Skeletal muscle cell (primary cell): ENCODE data around the gene SLC35D1.
"Not testable (repeated sequence)": the region's sequence is repeated elsewhere in the genome, so short reads cannot be mapped to it uniquely, and the experiment has no call there.

Source experiments
- DNase-seq: peaks from one replicate; pipeline ENCODE4 v3.0.0-alpha.2; 2010; ENCODE audit warnings: low read depth
- H3K4me3 ChIP-seq: 2 replicates; pipeline ENCODE4 v1.5.1; 2011; ENCODE audit warnings: low read depth, mild to moderate bottlenecking, control low read depth, low read length, moderate library complexity

SLC35D1 gene

DNA sequence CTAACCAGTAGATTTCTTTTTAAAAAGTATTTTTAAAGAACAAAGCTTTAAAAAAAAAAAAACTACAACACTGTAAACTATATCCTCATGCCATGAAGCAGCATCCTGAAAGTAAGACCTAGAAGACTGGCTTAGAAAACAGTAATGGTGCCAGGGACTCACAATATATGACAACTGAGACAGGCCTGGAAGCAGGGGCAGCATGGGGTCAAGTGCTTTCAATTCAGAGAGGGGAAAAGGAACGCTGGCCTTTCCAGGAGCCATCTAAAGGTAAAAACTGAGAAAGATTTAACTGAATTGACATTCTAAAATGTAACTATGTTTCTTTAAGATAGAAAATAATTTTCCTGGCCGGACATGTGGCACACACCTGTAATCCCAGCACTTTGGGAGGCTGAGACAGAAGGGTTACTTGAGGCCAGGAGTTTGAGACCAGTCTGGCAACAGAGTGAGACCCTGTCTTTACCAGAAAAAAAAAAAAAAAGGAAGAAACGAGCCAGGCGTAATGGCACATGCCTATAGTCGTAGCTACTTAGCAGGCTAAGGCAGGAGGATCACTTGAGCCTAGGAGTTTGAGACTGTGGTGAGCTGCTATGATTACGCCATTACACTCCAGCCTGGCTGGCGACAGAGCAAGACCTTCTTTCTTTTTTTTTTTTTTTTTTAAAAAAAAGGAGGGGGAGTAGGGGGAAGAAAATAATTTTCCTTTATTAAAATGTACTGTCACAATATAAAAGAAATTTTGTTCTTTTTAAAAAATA, 54.1 kb downstream of the SLC35D1 start:
- no peak overlapping the region for H3K4me3 ChIP-seq
- DNase-seq, result no peak

DNA sequence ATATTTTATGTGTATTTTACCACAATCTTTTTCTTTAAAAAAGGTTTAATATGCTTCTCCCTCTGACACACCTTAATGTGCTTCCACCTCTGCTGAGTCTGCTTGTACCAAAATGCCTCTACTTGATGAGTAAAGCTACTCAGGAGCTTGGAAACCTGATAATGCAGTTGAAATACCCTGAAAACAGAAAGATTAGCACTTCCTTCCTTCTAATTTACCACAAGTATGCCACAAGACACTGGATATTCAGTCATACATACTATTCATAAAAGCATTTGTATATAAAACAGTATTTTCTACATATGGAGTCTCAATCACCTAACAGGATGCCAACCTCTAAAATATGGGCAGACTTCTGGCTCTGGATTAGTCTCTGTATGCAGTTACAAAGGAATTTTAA, 55.0 kb downstream of the SLC35D1 start:
- no peak for DNase-seq
- H3K4me3 ChIP-seq, result no peak overlapping the region

DNA sequence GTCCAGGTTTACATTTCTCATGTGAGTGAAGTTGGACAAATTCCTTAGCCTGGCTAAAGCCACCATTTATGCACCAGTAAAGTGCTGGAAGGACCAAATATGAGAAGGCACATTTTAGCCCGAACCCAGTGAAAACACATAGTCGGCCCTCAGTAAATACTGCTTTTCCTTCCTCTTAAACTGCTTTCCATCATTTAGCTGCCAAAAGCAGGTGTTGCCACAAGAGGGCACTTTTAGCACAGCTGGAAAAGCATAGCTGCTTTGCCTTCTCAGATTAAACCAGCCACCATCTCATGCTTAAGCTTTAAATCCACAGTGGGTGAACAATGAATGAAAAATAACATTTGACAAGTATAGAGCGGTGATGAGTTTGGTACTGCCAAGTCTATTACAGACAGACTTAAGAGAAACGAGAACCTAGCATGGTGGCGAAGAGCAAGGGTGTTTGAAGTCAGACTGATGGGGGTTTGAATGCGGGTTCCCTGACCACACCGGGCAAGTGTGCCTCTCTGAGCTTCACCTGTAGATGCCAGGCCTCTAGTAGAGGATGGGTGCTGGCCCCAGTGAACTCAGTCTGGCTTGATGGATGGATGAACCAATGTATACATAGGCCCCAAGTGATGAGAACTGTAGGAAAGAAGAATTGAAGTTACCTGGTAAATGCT, 57.8 kb downstream of the SLC35D1 start:
- peak; percentile 31 for DNase-seq
- H3K4me3 ChIP-seq, result no peak overlapping the region

DNA sequence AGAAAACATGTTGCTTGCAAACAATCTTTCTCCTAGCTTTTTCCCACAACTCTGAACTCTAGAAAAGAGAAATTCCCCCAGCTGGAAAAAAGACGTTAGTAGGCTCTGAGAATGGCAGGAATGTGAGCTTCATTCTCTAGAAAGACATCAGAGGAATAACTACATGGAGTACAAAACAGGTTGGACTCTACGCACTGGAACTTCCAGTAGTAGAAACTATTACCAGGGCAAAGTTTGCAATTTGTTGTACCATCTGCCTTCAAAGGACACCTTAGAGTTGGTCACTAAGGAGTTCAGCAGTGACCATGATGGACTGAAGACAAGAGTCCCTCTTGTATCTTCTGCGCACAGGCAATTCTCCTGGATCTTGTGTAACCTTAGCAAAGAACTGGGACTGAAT, 60.9 kb downstream of the SLC35D1 start:
- DNase-seq, result no peak
- no peak overlapping the region for H3K4me3 ChIP-seq

DNA sequence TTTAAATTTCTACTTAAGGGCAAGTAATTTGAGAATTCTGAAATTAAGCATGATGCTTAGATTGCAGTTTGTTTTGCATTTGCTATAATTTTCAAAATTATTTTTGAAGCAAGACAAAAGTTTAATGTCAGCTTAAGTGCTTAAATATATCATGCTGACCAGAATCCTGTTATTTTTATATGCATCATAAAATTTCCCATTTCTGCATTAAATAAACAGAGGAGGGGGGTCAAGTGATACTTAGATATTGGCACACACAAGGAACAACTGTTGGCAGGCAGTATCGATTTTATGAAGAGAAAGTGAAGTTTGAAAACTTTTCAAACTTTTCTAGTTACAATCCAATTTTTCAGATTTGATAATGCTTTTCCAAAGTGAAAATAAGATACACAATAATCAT, 68.1 kb downstream of the SLC35D1 start:
- DNase-seq, result no peak
- H3K4me3 ChIP-seq, result no peak overlapping the region

DNA sequence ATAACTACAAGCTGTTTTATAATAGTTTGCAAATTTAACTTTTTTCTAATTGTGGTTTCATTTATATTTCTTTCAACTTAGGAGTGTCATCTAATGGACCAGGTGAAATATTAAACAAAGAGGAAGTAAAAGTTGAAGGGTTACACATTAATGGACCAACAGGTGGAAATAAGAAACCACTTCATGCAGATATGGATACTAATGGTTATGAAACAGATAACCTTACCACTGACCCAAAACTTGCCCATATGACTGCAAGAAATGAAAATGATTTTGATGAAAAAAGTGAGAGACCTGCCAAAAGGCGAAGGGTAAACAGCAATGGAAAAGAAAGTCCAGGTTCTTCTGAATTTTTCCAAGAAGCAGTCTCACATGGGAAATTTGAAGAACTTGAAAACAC, 69.5 kb downstream of the SLC35D1 start:
- H3K4me3 ChIP-seq, result no peak overlapping the region
- no peak for DNase-seq

DNA sequence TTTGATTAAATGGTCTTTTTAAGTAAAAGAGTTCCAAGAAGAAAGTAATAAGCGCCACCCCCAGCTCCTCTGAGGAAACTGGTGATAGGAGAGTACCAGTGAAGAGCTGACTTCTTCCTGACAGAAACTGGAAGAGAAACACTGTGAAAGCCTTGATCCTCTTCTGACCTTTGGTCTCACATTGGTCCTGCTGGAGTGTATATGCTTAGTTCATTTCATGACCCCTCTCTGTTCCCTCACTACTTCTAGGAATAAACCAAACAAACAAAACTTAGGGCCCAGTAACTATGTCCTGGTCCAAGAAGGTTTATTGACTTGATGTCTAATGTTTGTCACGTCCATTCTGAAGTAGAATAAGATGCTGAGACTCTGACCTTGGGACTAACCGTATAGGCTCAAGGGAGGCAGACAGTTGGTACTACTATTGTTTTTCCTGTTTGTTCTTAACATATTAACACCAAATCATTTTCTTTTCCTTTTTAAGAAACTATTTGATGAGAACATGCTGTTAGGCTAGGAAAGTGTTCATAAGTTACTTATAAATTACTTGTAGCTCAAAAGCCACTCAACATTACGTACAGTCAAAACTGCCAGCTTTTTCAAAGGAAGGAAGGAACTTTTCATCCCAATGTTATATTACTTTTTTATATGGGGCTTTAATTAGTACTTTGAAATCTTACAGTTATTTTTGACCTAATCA, 71.2 kb downstream of the SLC35D1 start:
- no peak for DNase-seq
- H3K4me3 ChIP-seq, result no peak overlapping the region

DNA sequence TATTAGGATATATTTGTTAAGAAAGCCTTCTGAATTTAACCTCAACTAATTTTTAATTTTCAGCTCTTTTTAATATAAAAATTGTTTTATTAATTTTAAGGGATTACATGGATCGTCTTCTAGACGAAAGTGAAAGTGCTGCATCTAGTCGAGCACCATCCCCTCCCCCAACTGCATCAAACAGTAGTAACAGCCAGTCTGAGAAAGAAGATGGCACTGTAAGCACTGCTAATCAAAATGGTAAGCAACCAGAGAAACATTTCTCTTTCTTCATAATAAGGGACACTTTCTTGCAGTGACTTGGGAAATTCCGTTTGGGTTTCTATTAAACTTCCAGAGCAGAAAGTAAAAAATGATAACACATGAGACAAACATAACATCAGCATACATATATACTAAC, 72.3 kb downstream of the SLC35D1 start:
- H3K4me3 ChIP-seq, result no peak overlapping the region

DNA sequence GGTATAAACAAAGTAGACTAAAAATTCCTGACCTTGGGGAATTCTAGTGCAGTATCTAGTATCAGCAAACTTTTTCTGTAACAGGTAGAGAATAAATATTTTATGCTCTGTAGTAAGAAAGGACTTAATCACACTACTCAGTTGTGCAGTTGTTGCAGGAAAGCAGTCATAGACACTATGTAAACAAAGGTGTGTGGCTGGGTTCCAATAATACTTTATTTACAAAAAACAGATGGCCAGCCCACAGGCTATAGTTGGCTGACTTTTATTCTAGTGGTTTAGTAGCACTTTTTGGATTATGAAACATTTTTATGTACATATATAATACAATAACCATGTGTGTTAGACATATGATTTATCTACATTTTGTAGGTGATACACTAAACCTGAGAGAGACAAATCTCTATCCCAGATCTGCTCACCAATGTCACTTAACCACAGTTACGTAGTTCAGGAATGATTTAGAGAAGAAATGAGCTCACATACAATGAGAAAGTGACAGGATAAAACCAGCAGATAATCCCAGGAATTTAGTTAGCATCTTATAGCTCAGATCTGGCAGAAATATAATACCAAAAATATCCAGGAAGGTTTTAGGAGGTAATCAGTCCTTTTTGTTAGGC, 73.1 kb downstream of the SLC35D1 start:
- no peak overlapping the region for H3K4me3 ChIP-seq
- DNase-seq, result no peak

More for the DNA sequence above, 72.3 kb downstream of the SLC35D1 start:
- no peak for DNase-seq

DNA sequence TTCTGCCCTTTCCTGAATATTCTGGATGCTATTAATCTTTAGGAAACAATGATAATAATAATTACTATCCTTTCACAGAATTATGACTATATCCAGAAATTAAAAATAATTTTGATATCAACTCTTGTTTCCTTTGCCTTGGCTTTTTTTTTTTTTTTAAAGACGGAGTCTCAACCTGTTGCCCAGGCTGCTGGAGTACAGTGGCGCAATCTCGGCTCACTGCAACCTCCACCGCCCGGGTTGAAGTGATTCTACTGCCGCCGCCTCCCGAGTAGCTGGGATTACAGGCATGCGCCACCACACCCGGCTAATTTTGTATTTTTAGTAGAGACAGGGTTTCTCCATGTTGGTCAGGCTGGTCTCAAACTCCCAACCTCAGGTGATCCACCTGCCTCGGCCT, 74.3 kb downstream of the SLC35D1 start:
- H3K4me3 ChIP-seq, DNase-seq: not testable (repeated sequence)

DNA sequence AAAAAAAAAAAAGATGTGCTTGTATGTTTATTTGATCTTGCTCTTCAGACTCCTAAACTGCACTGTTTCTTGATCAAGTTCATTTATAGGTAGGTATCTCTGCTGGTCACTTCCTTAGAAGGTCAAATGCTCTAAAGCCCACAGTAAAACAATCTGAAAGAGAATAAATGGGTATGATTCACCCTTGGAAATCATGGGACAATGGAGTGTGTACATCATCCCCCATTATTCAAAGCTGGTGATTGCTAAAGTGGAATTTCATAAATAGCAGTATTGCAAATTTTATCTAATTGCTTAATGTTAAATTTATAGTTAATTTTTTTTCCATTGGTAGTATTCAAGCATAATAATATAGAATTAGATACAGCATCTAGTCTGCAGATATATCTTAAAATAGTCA, 75.7 kb downstream of the SLC35D1 start:
- H3K4me3 ChIP-seq, result no peak overlapping the region
- no peak for DNase-seq

DNA sequence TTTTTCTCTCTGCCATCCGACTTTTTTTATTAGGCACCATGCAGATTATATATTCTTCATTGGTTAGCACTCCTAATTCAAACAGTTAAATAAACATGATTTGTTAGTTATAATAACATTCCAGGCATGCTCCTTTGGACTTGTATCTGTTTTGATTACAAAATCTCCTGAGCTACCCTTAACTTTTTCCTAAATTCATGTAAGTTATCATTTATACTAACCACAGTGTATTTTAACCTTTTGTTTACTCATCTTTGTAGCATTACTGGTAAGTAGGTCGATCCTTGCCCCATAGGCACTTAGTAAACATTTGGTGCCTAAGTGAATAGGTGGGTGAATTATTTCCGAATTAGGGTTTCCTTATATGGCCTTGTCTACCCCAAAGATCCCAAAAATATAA, 85.4 kb downstream of the SLC35D1 start:
- no peak for DNase-seq

DNA sequence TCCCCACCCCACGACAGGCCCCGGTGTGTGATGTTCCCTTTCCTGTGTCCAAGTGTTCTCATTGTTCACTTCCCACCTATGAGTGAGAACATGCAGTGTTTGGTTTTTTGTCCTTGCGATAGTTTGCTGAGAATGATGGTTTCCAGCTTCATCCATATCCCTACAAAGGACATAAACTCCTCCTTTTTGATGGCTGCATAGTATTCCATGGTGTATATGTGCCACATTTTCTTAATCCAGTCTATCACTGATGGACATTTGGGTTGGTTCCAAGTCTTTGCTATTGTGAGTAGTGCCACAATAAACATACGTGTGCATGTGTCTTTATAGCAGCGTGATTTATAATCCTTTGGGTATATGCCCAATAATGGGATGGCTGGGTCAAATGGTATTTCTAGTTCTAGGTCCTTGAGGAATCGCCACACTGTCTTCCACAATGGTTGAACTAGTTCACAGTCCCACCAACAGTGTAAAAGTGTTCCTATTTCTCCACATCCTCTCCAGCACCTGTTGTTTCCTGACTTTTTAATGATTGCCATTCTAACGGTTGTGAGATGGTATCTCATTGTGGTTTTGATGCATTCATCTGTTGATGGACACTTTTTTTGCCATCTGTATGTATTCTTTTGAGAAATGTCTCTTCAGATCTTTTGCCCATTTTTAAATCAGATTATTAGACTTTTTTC, 87.6 kb downstream of the SLC35D1 start:
- not testable (repeated sequence) for H3K4me3 ChIP-seq, DNase-seq

More for the DNA sequence above, 85.4 kb downstream of the SLC35D1 start:
- H3K4me3 ChIP-seq, result no peak overlapping the region

DNA sequence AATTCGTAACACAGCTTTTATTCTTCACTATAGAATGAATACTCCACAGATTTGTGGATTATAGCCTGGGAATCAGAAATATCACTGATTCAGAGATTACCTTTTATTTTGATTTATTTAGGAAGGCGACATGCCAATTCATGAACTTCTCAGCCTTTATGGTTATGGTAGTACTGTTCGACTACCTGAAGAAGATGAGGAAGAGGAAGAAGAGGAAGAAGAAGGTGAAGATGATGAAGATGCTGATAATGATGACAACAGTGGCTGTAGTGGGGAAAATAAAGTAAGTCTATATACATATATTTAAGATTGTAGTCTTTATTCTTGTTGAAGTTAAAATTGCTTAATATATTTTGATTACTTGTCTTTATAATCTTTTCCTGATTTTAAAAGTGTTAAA, 96.0 kb downstream of the SLC35D1 start:
- DNase-seq, result no peak
- H3K4me3 ChIP-seq, result no peak overlapping the region

DNA sequence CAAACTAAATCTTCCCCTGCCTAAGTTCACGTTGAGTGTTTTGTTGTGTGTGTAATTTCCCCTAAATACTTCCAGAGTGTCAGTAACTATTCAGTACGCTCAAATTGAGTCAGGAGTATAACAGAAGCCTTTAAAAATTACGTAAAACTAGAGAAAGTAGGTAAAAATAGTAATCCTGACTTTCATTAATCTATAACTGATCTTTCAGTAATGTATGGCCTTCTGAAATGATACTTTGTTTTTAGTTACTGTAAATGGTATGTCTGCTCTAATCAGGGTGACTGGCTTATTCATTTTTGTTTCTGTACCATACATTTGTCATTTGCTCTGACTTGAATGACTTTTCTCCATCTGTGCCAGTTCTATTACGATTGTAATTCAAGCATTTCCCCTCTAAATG, 99.7 kb downstream of the SLC35D1 start:
- no peak for DNase-seq
- H3K4me3 ChIP-seq, result no peak overlapping the region

DNA sequence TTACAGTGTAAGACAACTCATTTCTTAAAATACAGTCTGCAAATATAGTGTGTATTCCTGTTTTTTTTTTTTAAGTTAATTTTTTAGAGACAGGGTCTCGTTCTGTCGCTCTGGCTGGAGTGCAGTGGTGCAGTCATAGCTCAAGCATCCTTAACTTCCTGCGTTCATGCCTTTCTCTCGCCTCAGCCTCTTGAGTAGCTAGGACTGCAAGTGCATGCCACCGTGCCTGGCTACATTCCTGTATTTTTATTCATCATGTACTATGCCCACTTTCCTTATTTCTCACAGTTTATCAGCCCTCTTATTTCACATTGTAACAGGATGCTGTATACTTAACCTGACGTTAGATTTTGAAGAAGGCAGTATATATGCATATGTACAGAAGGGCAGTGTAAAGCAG, 102.4 kb downstream of the SLC35D1 start:
- no peak for DNase-seq
- H3K4me3 ChIP-seq, result no peak overlapping the region
